Measurements from ENCODE around the gene DMAC1. TPM values are rescaled to one million over a fixed set of nuclear protein-coding genes. Genes with fewer than 3 reads are reported as not detected.

DMAC1 gene
- total RNA-seq: 73.8 and 74.3 TPM in 2 replicates
- long read RNA-seq, transcript DMAC1-201 (2 exons, 2,755 nt): major isoform, 35 of 46 reads
- long read RNA-seq, partial matches to known transcripts: 0 of 46 reads
- long read RNA-seq, other reads (novel, unspliced or antisense): 11 of 46 reads

- Mint-ChIP-seq H3K27ac (peak within 1 kb of the TSS; percentile 90), H3K4me1 (ENCODE audit: low read depth) (peaks cover 13% of the 10 kb centered on the region), H3K36me3 (ENCODE audit: insufficient read depth) (no peaks in the 10 kb centered on the region), H3K9me3 (ENCODE audit: low read depth) (no peaks in the 10 kb centered on the region), H3K4me3 (ENCODE audit: low read depth) (peak within 1 kb of the TSS; percentile 96), H3K27me3 (no peaks in the 10 kb centered on the region)
- peak; percentile 58 for DNase-seq (ENCODE audit: low spot score, unreplicated experiment)
- TF ChIP-seq, protein P1, sequence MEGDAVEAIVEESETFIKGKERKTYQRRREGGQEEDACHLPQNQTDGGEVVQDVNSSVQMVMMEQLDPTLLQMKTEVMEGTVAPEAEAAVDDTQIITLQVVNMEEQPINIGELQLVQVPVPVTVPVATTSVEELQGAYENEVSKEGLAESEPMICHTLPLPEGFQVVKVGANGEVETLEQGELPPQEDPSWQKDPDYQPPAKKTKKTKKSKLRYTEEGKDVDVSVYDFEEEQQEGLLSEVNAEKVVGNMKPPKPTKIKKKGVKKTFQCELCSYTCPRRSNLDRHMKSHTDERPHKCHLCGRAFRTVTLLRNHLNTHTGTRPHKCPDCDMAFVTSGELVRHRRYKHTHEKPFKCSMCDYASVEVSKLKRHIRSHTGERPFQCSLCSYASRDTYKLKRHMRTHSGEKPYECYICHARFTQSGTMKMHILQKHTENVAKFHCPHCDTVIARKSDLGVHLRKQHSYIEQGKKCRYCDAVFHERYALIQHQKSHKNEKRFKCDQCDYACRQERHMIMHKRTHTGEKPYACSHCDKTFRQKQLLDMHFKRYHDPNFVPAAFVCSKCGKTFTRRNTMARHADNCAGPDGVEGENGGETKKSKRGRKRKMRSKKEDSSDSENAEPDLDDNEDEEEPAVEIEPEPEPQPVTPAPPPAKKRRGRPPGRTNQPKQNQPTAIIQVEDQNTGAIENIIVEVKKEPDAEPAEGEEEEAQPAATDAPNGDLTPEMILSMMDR (IDR thresholded peaks at IDR 0.05; ENCODE audit: unreplicated experiment): no peak
Observed at GRCh38 chr9:7799234-7799943, at the start of gene DMAC1. Gene DMAC1 (minus strand): TSS chr9:7799778. CDS start chr9:7799734, 44 bp downstream.

- Mint-ChIP-seq H3K4me3 (ENCODE audit: low read depth) (no peak overlapping the region), H3K9me3 (ENCODE audit: low read depth) (peaks cover 9% of the 10 kb centered on the region), H3K36me3 (ENCODE audit: insufficient read depth) (no peaks in the 10 kb centered on the region), H3K4me1 (ENCODE audit: low read depth) (peaks cover 2% of the 10 kb centered on the region), H3K27me3 (no peaks in the 10 kb centered on the region), H3K27ac (no peak overlapping the region)
- TF ChIP-seq, protein P1 (IDR thresholded peaks at IDR 0.05; ENCODE audit: unreplicated experiment): no peak
- no peak for DNase-seq (ENCODE audit: low spot score, unreplicated experiment)
Observed at GRCh38 chr9:7849362-7849761, 49.8 kb upstream of the DMAC1 start.

GRCh38 chr9:7848498-7848897, 48.9 kb upstream of the DMAC1 start:
- Mint-ChIP-seq H3K9me3 (ENCODE audit: low read depth) (peaks cover 9% of the 10 kb centered on the region), H3K4me1 (ENCODE audit: low read depth) (peaks cover 2% of the 10 kb centered on the region), H3K27ac (no peak overlapping the region), H3K4me3 (ENCODE audit: low read depth) (no peak overlapping the region), H3K36me3 (ENCODE audit: insufficient read depth) (no peaks in the 10 kb centered on the region), H3K27me3 (no peaks in the 10 kb centered on the region)
- TF ChIP-seq, protein P1 (IDR thresholded peaks at IDR 0.05; ENCODE audit: unreplicated experiment): no peak
- DNase-seq (ENCODE audit: low spot score, unreplicated experiment): no peak

GRCh38 chr9:7844242-7844641, 44.7 kb upstream of the DMAC1 start:
- TF ChIP-seq, protein P1 (IDR thresholded peaks at IDR 0.05; ENCODE audit: unreplicated experiment): peak; percentile 41
- H3K4me3 Mint-ChIP-seq (ENCODE audit: low read depth): no peak overlapping the region
- H3K36me3 Mint-ChIP-seq (ENCODE audit: insufficient read depth): no peaks in the 10 kb centered on the region
- no peak for DNase-seq (ENCODE audit: low spot score, unreplicated experiment)
- H3K4me1 Mint-ChIP-seq (ENCODE audit: low read depth): no peaks in the 10 kb centered on the region
- no peak overlapping the region for H3K27ac Mint-ChIP-seq
- peaks cover 4% of the 10 kb centered on the region for H3K9me3 Mint-ChIP-seq (ENCODE audit: low read depth)
- no peaks in the 10 kb centered on the region for H3K27me3 Mint-ChIP-seq

GRCh38 chr9:7841831-7842230, 42.3 kb upstream of the DMAC1 start:
- peaks cover 4% of the 10 kb centered on the region for H3K9me3 Mint-ChIP-seq (ENCODE audit: low read depth)
- H3K4me1 Mint-ChIP-seq (ENCODE audit: low read depth): no peaks in the 10 kb centered on the region
- no peak overlapping the region for H3K4me3 Mint-ChIP-seq (ENCODE audit: low read depth)
- DNase-seq (ENCODE audit: low spot score, unreplicated experiment): no peak
- TF ChIP-seq, protein P1 (IDR thresholded peaks at IDR 0.05; ENCODE audit: unreplicated experiment): no peak
- H3K27ac Mint-ChIP-seq: no peak overlapping the region
- H3K36me3 Mint-ChIP-seq (ENCODE audit: insufficient read depth): no peaks in the 10 kb centered on the region
- no peaks in the 10 kb centered on the region for H3K27me3 Mint-ChIP-seq

All from progenitor cell of endocrine pancreas (in vitro differentiated cells).